Measurements from ENCODE around the gene MRLN.
"Not testable (repeated sequence)": the region's sequence is repeated elsewhere in the genome, so short reads cannot be mapped to it uniquely, and the experiment has no call there.

MRLN gene

GRCh38 chr10:59733321-59734013 is 19.8 kb downstream of the MRLN start:
- not testable (repeated sequence) for H3K4me1 Mint-ChIP-seq (ENCODE audit: low read depth); H3K36me3 Mint-ChIP-seq (ENCODE audit: low read depth); H3K9me3 Mint-ChIP-seq; H3K27ac Mint-ChIP-seq; H3K4me3 Mint-ChIP-seq
- peaks cover 27% of the 10 kb centered on the region for H3K27me3 Mint-ChIP-seq (ENCODE audit: low read depth)

GRCh38 chr10:59732849-59733248 is 20.4 kb downstream of the MRLN start:
- not testable (repeated sequence) for H3K4me3 Mint-ChIP-seq; H3K36me3 Mint-ChIP-seq (ENCODE audit: low read depth); H3K27ac Mint-ChIP-seq; H3K4me1 Mint-ChIP-seq (ENCODE audit: low read depth); H3K9me3 Mint-ChIP-seq
- peaks cover 20% of the 10 kb centered on the region for H3K27me3 Mint-ChIP-seq (ENCODE audit: low read depth)

- H3K27me3 Mint-ChIP-seq (ENCODE audit: low read depth) = peaks cover 11% of the 10 kb centered on the region
- not testable (repeated sequence) for H3K36me3 Mint-ChIP-seq (ENCODE audit: low read depth); H3K27ac Mint-ChIP-seq; H3K4me3 Mint-ChIP-seq; H3K4me1 Mint-ChIP-seq (ENCODE audit: low read depth); H3K9me3 Mint-ChIP-seq
Observed at GRCh38 chr10:59729167-59729566, 24.1 kb downstream of the MRLN start.

GRCh38 chr10:59724098-59724938 is 28.9 kb downstream of the MRLN start:
- H3K9me3 Mint-ChIP-seq = no peaks in the 10 kb centered on the region
- no peaks in the 10 kb centered on the region for H3K36me3 Mint-ChIP-seq (ENCODE audit: low read depth)
- no peak overlapping the region for H3K4me3 Mint-ChIP-seq
- H3K27me3 Mint-ChIP-seq (ENCODE audit: low read depth) = peaks cover 11% of the 10 kb centered on the region
- no peak overlapping the region for H3K27ac Mint-ChIP-seq
- H3K4me1 Mint-ChIP-seq (ENCODE audit: low read depth) = no peaks in the 10 kb centered on the region

- H3K4me3 Mint-ChIP-seq = no peak overlapping the region
- peaks cover 24% of the 10 kb centered on the region for H3K27me3 Mint-ChIP-seq (ENCODE audit: low read depth)
- no peaks in the 10 kb centered on the region for H3K9me3 Mint-ChIP-seq
- no peaks in the 10 kb centered on the region for H3K4me1 Mint-ChIP-seq (ENCODE audit: low read depth)
- no peak overlapping the region for H3K27ac Mint-ChIP-seq
- H3K36me3 Mint-ChIP-seq (ENCODE audit: low read depth) = no peaks in the 10 kb centered on the region
Observed at GRCh38 chr10:59720377-59720776, 32.9 kb downstream of the MRLN start.

- Mint-ChIP-seq H3K4me1 (ENCODE audit: low read depth) (no peaks in the 10 kb centered on the region), H3K27me3 (ENCODE audit: low read depth) (peaks cover 32% of the 10 kb centered on the region), H3K9me3 (no peaks in the 10 kb centered on the region), H3K4me3 (no peak overlapping the region), H3K27ac (no peak overlapping the region), H3K36me3 (ENCODE audit: low read depth) (no peaks in the 10 kb centered on the region)
Observed at GRCh38 chr10:59719374-59719773, 33.9 kb downstream of the MRLN start.

- H3K27me3 Mint-ChIP-seq (ENCODE audit: low read depth) = peaks cover 43% of the 10 kb centered on the region
- no peak overlapping the region for H3K27ac Mint-ChIP-seq
- no peak overlapping the region for H3K4me3 Mint-ChIP-seq
- no peaks in the 10 kb centered on the region for H3K36me3 Mint-ChIP-seq (ENCODE audit: low read depth)
- no peaks in the 10 kb centered on the region for H3K4me1 Mint-ChIP-seq (ENCODE audit: low read depth)
- H3K9me3 Mint-ChIP-seq = no peaks in the 10 kb centered on the region
Observed at GRCh38 chr10:59718257-59718656, 35.0 kb downstream of the MRLN start.

GRCh38 chr10:59713196-59713821 is 39.9 kb downstream of the MRLN start:
- Mint-ChIP-seq H3K9me3 (no peaks in the 10 kb centered on the region), H3K36me3 (ENCODE audit: low read depth) (no peaks in the 10 kb centered on the region), H3K27ac (no peak overlapping the region), H3K27me3 (ENCODE audit: low read depth) (peaks cover 65% of the 10 kb centered on the region), H3K4me1 (ENCODE audit: low read depth) (peaks cover 9% of the 10 kb centered on the region), H3K4me3 (no peak overlapping the region)

- Mint-ChIP-seq H3K27ac (no peak overlapping the region), H3K4me1 (ENCODE audit: low read depth) (peaks cover 9% of the 10 kb centered on the region), H3K27me3 (ENCODE audit: low read depth) (peaks cover 67% of the 10 kb centered on the region), H3K9me3 (no peaks in the 10 kb centered on the region), H3K36me3 (ENCODE audit: low read depth) (no peaks in the 10 kb centered on the region), H3K4me3 (no peak overlapping the region)
Observed at GRCh38 chr10:59711871-59712494, 41.3 kb downstream of the MRLN start.

- Mint-ChIP-seq H3K4me3 (peak within 1 kb of the TSS; percentile 83), H3K36me3 (ENCODE audit: low read depth) (no peaks in the 10 kb centered on the region), H3K4me1 (ENCODE audit: low read depth) (peaks cover 9% of the 10 kb centered on the region), H3K27ac (peak within 1 kb of the TSS; percentile 52), H3K9me3 (no peaks in the 10 kb centered on the region), H3K27me3 (ENCODE audit: low read depth) (peaks cover 62% of the 10 kb centered on the region)
Observed at GRCh38 chr10:59709395-59710125, 43.7 kb downstream of the MRLN start, which contains the start of gene SLC16A9. TSS of gene SLC16A9 (minus strand) at chr10:59709850. CDS start at chr10:59684291, 25,559 bp downstream.

- Mint-ChIP-seq H3K4me3 (peak overlapping the region; percentile 70), H3K27ac (no peak overlapping the region), H3K36me3 (ENCODE audit: low read depth) (no peaks in the 10 kb centered on the region), H3K9me3 (no peaks in the 10 kb centered on the region), H3K4me1 (ENCODE audit: low read depth) (peaks cover 9% of the 10 kb centered on the region), H3K27me3 (ENCODE audit: low read depth) (peaks cover 55% of the 10 kb centered on the region)
Observed at GRCh38 chr10:59708816-59709394, 44.4 kb downstream of the MRLN start.

GRCh38 chr10:59706851-59707797 is 46.1 kb downstream of the MRLN start:
- peaks cover 9% of the 10 kb centered on the region for H3K4me1 Mint-ChIP-seq (ENCODE audit: low read depth)
- H3K36me3 Mint-ChIP-seq (ENCODE audit: low read depth) = no peaks in the 10 kb centered on the region
- H3K9me3 Mint-ChIP-seq = no peaks in the 10 kb centered on the region
- no peak overlapping the region for H3K27ac Mint-ChIP-seq
- H3K27me3 Mint-ChIP-seq (ENCODE audit: low read depth) = peaks cover 37% of the 10 kb centered on the region
- H3K4me3 Mint-ChIP-seq = peak overlapping the region; percentile 35

GRCh38 chr10:59705931-59706330 is 47.3 kb downstream of the MRLN start:
- no peaks in the 10 kb centered on the region for H3K9me3 Mint-ChIP-seq
- peaks cover 2% of the 10 kb centered on the region for H3K36me3 Mint-ChIP-seq (ENCODE audit: low read depth)
- H3K4me3 Mint-ChIP-seq = no peak overlapping the region
- peaks cover 29% of the 10 kb centered on the region for H3K27me3 Mint-ChIP-seq (ENCODE audit: low read depth)
- peaks cover 9% of the 10 kb centered on the region for H3K4me1 Mint-ChIP-seq (ENCODE audit: low read depth)
- H3K27ac Mint-ChIP-seq = no peak overlapping the region
